HG03039 (cell line): Measurements from ENCODE around the gene BUD23.
"Not testable (repeated sequence)": the region's sequence is repeated elsewhere in the genome, so short reads cannot be mapped to it uniquely, and the experiment has no call there.

Experiments used
- ATAC-seq: cut with Tn5 transposase; IDR thresholded peaks from one replicate; pipeline ENCODE4 v1.9.1; 2021; ENCODE audit warnings: mild to moderate bottlenecking, moderate library complexity; ENCODE audit not compliant: unreplicated experiment

The BUD23 gene

GRCh38 chr7:73700581-73701134 lies 17.3 kb downstream of the BUD23 start:
- ATAC-seq = no peak

DNA sequence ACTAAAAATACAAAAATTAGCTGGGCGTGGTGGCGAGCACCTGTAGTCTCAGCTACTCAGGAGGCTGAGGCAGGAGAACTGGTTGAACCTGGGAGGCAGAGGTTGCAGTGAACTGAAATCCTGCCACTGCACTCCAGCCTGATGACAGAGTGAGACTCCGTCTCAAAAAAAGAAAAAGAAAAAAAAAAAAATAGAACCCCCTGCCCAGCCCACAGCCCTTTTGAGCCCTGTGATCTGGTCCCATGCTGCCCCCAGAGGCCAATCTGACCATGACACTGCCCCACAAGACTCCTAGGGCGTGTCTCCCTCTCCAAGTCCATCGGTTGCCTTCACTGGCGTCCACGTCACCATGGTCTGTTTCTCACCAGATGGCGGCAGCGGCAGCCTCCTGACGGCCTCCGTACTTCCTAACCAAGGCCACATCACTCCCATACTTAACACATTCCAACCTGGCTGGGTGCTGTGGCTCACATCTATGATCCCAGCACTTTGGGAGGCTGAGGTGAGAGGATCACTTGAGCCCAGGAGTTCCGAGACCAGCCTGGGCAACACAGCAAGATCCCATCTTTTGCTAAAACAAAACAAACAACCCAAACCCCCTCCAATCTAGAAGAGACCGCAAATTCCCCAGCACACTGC lies 18.1 kb downstream of the BUD23 start:
- ATAC-seq = no peak

- ATAC-seq = no peak
Measured at GRCh38 chr7:73702226-73702625, 18.8 kb downstream of the BUD23 start.

GRCh38 chr7:73702665-73703064 lies 19.3 kb downstream of the BUD23 start:
- ATAC-seq = no peak

DNA sequence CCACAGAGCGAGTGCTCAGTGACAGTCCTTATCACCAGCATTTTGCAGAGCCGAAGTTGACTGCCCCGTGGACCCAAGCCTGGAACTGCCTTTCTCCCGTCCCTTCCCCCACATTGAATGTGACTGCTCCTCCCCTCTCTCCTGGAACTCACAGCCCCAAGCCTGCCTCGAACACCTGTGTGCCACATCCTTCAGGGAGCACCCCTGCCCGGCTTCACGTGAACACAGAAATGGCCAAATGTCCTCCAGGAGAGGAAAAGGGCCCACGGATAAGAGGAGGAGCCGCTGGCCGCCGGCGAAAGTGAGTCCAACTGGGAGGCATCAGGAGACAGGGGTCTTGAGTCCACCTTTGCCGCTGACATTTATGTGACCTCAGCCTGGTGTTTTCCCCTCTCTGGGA lies 19.8 kb downstream of the BUD23 start:
- no peak for ATAC-seq

- no peak for ATAC-seq
Measured at GRCh38 chr7:73703757-73704639, 20.6 kb downstream of the BUD23 start.

- no peak for ATAC-seq
Measured at GRCh38 chr7:73704640-73705550, 21.5 kb downstream of the BUD23 start.

DNA sequence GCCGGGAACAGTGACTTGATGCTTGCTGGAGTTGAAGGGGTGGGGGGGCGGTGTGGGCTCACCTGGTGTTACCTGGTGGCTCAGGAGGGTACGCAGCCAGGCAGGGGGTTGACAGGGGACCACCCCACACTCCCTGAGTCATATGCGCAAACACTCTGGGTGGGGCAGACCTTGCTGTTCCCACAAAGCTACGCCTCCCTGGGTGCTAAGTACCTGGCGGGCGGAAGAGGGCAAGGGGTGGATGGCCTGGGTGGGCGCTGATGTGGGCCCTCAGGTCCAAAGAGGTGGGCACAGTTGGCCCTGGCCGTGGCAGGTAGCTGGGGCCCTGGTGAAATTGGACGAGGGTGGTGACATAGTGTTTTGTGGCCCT lies 22.1 kb downstream of the BUD23 start:
- no peak for ATAC-seq

DNA sequence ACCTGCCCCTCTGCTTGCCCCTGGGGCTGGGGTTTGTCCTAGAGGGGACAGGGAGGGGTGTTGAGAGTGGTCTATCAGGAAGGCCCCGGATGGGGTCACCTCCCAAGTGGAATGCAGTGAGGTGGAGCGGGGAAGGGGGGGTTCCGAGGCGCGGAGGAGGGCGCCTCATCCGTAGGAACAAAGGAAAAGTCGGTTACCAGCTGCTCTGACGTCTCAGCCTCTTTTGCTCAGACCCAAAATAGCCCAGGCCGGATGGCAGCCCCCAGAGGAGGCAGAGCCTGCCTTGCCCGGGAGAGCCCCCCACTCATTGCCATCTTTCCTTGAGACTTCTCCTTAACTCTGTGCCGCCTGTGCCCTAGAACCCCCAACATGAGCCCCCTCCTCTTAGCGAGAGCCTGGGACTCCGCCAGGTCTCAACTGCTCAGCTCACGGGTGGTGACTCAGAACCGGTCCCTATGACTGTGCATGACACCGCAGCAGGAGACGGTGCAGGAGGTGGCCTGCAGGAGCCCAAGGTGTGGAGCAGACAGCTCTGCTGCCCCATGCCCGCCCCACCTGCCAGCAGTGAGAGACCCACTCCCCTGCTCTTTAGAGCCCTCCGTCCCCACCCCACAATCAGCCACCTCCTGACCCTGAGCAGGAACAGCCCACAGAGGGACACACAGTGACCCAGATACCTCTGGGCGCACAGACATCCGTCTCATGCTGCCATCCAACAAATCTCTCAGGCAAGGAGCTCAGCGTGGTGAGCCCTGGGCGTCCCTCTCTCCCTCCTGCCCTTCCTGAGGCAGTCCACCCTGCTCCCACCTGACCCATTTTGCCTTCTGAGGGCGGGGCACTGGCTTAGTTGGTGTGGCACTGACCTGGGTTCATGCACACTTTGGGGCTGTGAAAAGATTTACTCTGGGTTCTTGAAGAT lies 23.0 kb downstream of the BUD23 start:
- ATAC-seq = no peak

DNA sequence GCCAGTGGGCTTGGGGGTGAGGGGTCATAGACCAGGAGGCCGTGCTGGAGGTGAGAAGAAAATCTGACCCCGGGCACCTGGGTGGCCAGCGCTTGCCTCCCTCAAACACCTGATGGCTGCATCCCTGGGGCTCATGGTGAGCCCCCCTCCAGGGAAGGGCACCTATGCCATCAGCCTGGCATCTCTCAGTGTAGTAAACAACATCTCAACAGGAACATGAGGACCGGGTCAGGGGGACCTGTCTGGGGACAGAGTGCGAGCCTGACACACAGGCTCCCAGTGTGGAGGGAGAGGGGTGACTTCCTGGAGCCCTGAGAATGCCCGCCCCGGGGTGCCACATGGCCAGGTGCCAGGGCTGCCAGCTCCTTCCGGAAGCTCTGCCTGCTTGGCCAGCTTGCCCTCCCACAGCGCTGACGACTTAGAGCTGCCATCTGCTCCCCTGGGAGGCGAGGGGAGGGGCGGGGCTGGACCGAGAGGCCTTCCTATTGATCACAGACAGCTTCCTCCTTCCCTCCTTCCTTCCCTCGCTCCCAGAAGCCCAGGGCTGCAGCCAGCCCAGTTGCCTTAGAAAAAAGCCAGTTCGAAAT lies 23.7 kb downstream of the BUD23 start:
- no peak for ATAC-seq

DNA sequence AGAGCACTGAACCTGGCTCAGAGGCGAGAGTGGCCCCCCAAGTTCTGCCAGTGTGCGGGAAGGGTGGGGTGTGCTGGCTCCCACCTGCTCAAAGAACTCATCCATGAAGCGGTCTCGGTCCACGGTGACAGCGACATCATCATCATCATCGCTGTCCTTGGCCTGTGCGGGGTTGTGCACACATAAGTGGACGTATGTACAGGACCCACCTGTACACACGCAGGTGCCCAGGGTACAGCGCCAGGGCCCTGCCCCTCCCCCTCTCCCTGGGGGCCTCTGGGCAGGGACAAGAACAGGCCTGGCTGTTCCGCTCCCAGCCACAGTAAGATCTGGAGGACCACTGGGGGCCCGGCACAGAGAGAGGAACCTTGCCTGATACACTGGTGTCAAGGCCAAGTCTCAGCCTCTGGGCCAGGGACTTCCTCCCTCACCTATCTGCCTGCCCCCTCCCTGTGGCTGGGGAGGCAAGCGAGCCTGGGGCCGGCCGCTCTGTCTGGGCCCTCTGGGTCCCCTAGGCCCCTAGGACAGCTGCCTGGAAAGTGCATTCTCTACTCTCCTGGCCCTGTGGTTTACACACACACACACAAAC lies 25.7 kb downstream of the BUD23 start:
- ATAC-seq = no peak

GRCh38 chr7:73712773-73713172 lies 29.4 kb downstream of the BUD23 start:
- no peak for ATAC-seq

GRCh38 chr7:73713319-73713718 lies 29.9 kb downstream of the BUD23 start:
- not testable (repeated sequence) for ATAC-seq

DNA sequence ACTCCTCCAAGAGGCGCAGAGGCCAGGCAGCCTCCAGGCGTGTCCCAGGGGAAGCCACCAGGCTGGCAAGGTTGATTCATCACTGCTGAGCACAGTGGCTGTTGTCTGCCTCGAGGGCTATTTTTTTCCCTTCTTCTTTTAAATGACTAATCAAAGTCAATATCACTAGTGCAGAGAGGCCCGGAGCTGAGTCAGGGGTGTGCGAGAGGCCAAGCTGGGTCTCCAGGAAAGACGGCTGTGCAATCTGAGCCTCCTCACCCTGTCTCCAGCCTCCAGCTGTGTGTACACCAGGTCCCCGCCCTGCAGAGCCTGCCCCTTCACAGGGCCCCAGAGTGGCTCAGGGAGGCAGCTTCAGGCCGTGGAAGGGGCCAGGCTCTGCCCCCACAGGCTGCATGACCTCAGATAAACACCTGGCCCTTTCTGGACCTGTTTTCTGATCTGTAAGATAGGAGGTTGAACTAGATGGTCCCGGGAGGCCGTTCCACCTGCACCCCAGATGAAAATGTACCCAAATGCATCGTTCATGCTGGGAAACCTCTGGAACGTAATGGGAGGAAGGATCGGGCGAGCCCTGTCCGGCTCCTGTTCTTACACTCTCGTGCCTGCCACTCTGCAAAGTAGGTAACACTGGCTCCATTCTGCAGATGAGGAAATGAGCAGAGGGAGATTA lies 32.4 kb downstream of the BUD23 start:
- no peak for ATAC-seq

GRCh38 chr7:73716318-73716890 lies 33.0 kb downstream of the BUD23 start:
- ATAC-seq = no peak

GRCh38 chr7:73717025-73717807 lies 33.8 kb downstream of the BUD23 start:
- ATAC-seq = no peak

- ATAC-seq = no peak
Measured at GRCh38 chr7:73717991-73718405, 34.6 kb downstream of the BUD23 start.
